Ectodermal cell (in vitro differentiated cells): ENCODE data around the gene CACHD1.

Source experiments
- H3K27ac ChIP-seq: 2 replicates; pipeline ENCODE4 v1.7.0; 2013; ENCODE audit warnings: mild to moderate bottlenecking, low read depth, low read length; ENCODE audit not compliant: insufficient read depth, poor library complexity, severe bottlenecking
- H3K27me3 ChIP-seq: 2 replicates; pipeline ENCODE4 v1.7.0; 2013; ENCODE audit warnings: mild to moderate bottlenecking, low read length; ENCODE audit not compliant: insufficient read depth, control insufficient read depth, poor library complexity, severe bottlenecking
- H3K36me3 ChIP-seq: one replicate; pipeline ENCODE4 v1.7.0; 2013; ENCODE audit warnings: low read length; ENCODE audit not compliant: control insufficient read depth, insufficient read depth
- H3K4me1 ChIP-seq: one replicate; pipeline ENCODE4 v1.7.0; 2013; ENCODE audit warnings: low read length; ENCODE audit not compliant: control insufficient read depth, insufficient read depth
- H3K4me3 ChIP-seq: 2 replicates; pipeline ENCODE4 v1.7.0; 2013; ENCODE audit warnings: low read depth, low read length, control low read depth; ENCODE audit not compliant: insufficient read depth
- H3K9me3 ChIP-seq: 2 replicates; pipeline ENCODE4 v1.7.0; 2013; ENCODE audit warnings: mild to moderate bottlenecking, low read length, moderate library complexity; ENCODE audit not compliant: control insufficient read depth
- WGBS, 2 experiments: methylation state at CpG; one replicate each; pipeline ENCODE4 v1.1.7; 2013; ENCODE audit warnings: missing lambda C conversion rate in 2 of 2; 5-methylcytosine and 5-hydroxymethylcytosine counted together

Gene CACHD1

GRCh38 chr1:64561993-64562392, 92.1 kb downstream of the CACHD1 start:
- WGBS, 2 experiments: 83 to 96% methylated on average over 1 to 2 of the region's 2 CpGs
- no peak overlapping the region for H3K4me3 ChIP-seq
- H3K9me3 ChIP-seq: no peaks in the 10 kb centered on the region

GRCh38 chr1:64563958-64564565, 94.1 kb downstream of the CACHD1 start:
- 74 to 81% methylated on average over 5 of the region's 5 CpGs for WGBS, 2 experiments
- Histone ChIP-seq H3K4me1 (peaks cover 15% of the 10 kb centered on the region), H3K36me3 (peaks cover 4% of the 10 kb centered on the region), H3K4me3 (no peak overlapping the region), H3K27me3 (no peaks in the 10 kb centered on the region), H3K9me3 (no peaks in the 10 kb centered on the region), H3K27ac (no peak overlapping the region)

More at GRCh38 chr1:64561993-64562392, 92.1 kb downstream of the CACHD1 start:
- Histone ChIP-seq H3K27me3 (no peaks in the 10 kb centered on the region), H3K27ac (no peak overlapping the region), H3K4me1 (peaks cover 15% of the 10 kb centered on the region), H3K36me3 (peaks cover 18% of the 10 kb centered on the region)

GRCh38 chr1:64564891-64565290, 95.0 kb downstream of the CACHD1 start:
- Histone ChIP-seq H3K27me3 (no peaks in the 10 kb centered on the region), H3K36me3 (no peaks in the 10 kb centered on the region), H3K27ac (no peak overlapping the region), H3K4me1 (peaks cover 22% of the 10 kb centered on the region), H3K4me3 (no peak overlapping the region), H3K9me3 (no peaks in the 10 kb centered on the region)
- WGBS, 2 experiments: 92 to 93% methylated on average over 2 to 3 of the region's 3 CpGs

GRCh38 chr1:64567426-64568170, 97.7 kb downstream of the CACHD1 start:
- WGBS, 2 experiments: 85 to 86% methylated on average over 4 to 7 of the region's 7 CpGs
- Histone ChIP-seq H3K27me3 (no peaks in the 10 kb centered on the region), H3K36me3 (no peaks in the 10 kb centered on the region), H3K4me3 (no peak overlapping the region), H3K27ac (no peak overlapping the region), H3K4me1 (peaks cover 48% of the 10 kb centered on the region), H3K9me3 (no peaks in the 10 kb centered on the region)

- 88 to 97% methylated on average over 3 to 4 of the region's 4 CpGs for WGBS, 2 experiments
- Histone ChIP-seq H3K4me3 (no peak overlapping the region), H3K27me3 (no peaks in the 10 kb centered on the region), H3K9me3 (no peaks in the 10 kb centered on the region), H3K36me3 (no peaks in the 10 kb centered on the region), H3K27ac (no peak overlapping the region), H3K4me1 (peaks cover 51% of the 10 kb centered on the region)
Measured at GRCh38 chr1:64568171-64568450, 98.2 kb downstream of the CACHD1 start.

- H3K4me1 ChIP-seq: peaks cover 52% of the 10 kb centered on the region
- H3K4me3 ChIP-seq: no peak overlapping the region
- H3K27ac ChIP-seq: no peak overlapping the region
- no peaks in the 10 kb centered on the region for H3K36me3 ChIP-seq
- H3K27me3 ChIP-seq: no peaks in the 10 kb centered on the region
- 90% methylated on average over 4 of the region's 4 CpGs for WGBS, 2 experiments
- H3K9me3 ChIP-seq: no peaks in the 10 kb centered on the region
Measured at GRCh38 chr1:64569411-64569810, 99.5 kb downstream of the CACHD1 start.

- Histone ChIP-seq H3K9me3 (no peaks in the 10 kb centered on the region), H3K4me3 (no peak overlapping the region), H3K27ac (no peak overlapping the region), H3K4me1 (peaks cover 44% of the 10 kb centered on the region), H3K27me3 (no peaks in the 10 kb centered on the region), H3K36me3 (no peaks in the 10 kb centered on the region)
- WGBS, 2 experiments: 94 to 95% methylated on average over 6 of the region's 6 CpGs
Measured at GRCh38 chr1:64570267-64570855, 100.4 kb downstream of the CACHD1 start.

GRCh38 chr1:64572222-64572900, 102.4 kb downstream of the CACHD1 start:
- H3K4me3 ChIP-seq: no peak overlapping the region
- 35 to 40% methylated on average over 5 of the region's 5 CpGs for WGBS, 2 experiments
- H3K4me1 ChIP-seq: peaks cover 60% of the 10 kb centered on the region
- H3K9me3 ChIP-seq: no peaks in the 10 kb centered on the region
- no peaks in the 10 kb centered on the region for H3K36me3 ChIP-seq
- peak overlapping the region; percentile 56 for H3K27ac ChIP-seq
- no peaks in the 10 kb centered on the region for H3K27me3 ChIP-seq

GRCh38 chr1:64574301-64574700, 104.4 kb downstream of the CACHD1 start:
- peaks cover 3% of the 10 kb centered on the region for H3K36me3 ChIP-seq
- H3K27ac ChIP-seq: no peak overlapping the region
- H3K4me1 ChIP-seq: peaks cover 60% of the 10 kb centered on the region
- H3K9me3 ChIP-seq: no peaks in the 10 kb centered on the region
- no peaks in the 10 kb centered on the region for H3K27me3 ChIP-seq
- 82 to 85% methylated on average over 2 to 3 of the region's 3 CpGs for WGBS, 2 experiments
- H3K4me3 ChIP-seq: no peak overlapping the region
